Left cardiac atrium (tissue), 4 donors: ENCODE results near the gene ACTG1. TPM values are rescaled to one million over a fixed set of nuclear protein-coding genes. Genes with fewer than 3 reads are reported as not detected.
"Not testable (repeated sequence)": the region's sequence is repeated elsewhere in the genome, so short reads cannot be mapped to it uniquely, and the experiment has no call there.

ENCODE experiments used
- ATAC-seq, 2 donors: fragments of 200-7000 bp; cut with Tn5 transposase; one replicate each; pipeline ENCODE4 v1.9.1; 2020; ENCODE audit warnings: mild to moderate bottlenecking in 2 of 2, moderate library complexity in 2 of 2
- DNase-seq: peaks from one replicate; pipeline ENCODE4 v3.0.0-alpha.2; 2020
- intact Hi-C, 2 donors: fragments of 100-400 bp; cut with DNase I; formaldehyde crosslinking; loops; one replicate each; pipeline versions ENCODE4 v1.14.1 to v1.15.1; 2022 to 2023
- total RNA-seq, 2 donors: library from RNA; stranded (reverse); fragmentation: NEBNext Ultra II Directional; extraction: Animal tissue kit (Norgen Biotek cat#: 25700); gene quantifications; one replicate each; pipeline ENCODE4 v1.2.1, GENCODE V29; 2021
- donor health status: DM: no; HTN: yes; CAD: no.
- donor health status: DM: no; HTN: yes; CAD: no; lungs with severe emphysema.
- donor health status: DM: yes; HTN: yes; CAD: no.
- donor health status: Dilated cardiomyopathy.

The ACTG1 gene
- total RNA-seq, 2 donors from 2014 or later = 663 to 1,095 TPM

GRCh38 chr17:81535480-81536298 lies 23.1 kb upstream of the ACTG1 start:
- intact Hi-C loops = no loop called here
- DNase-seq = no peak
- no peak for ATAC-seq

- ATAC-seq (no peak), DNase-seq (no peak)
- intact Hi-C loops = no loop called here
Measured at GRCh38 chr17:81535007-81535328, 22.4 kb upstream of the ACTG1 start.

DNA sequence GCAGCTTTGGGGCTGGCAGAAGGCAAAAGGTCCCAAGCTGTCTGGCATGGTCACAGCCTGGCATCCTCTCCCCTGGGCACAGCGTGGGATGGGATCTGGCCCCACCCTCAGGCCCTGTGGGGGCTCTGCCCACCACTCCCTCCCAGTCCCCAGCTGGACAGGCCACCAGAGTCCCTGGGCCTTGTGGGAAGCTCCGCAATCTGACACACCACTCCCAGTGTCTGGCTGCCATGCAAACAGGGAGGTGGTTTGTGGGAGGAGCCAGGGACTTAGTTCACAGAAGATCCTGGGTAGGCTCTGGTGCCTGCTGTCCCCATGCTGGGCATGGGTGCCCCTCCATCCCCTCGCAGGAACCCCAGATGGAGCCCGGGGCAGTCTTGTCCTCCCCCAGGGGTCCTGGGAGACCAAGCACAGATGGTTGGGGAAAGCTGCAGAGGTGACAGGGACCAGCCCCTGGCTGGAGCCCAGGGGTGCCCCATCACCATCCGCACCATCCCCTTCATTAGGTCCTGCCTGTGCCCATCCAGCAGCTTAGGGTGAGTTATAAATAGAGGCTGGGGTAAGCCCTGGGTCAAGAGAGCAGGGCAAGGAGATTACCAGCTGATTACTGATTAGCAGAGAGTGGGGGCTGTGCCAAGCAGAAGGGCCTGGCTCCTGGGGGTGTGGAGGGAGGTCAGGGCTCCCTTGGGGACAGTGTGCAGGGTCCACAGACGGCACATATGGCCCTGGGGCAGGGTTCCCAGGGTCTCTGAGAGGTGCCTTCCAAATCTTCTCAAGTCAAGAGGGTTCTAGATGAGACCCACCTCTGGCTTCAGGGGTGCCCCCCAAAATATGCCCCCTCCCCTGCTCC lies 21.8 kb upstream of the ACTG1 start:
- no peak for ATAC-seq
- intact Hi-C loops = no loop called here
- no peak for DNase-seq

GRCh38 chr17:81533339-81534141 lies 20.9 kb upstream of the ACTG1 start:
- intact Hi-C loops = no loop called here
- ATAC-seq = no peak
- DNase-seq = no peak

DNA sequence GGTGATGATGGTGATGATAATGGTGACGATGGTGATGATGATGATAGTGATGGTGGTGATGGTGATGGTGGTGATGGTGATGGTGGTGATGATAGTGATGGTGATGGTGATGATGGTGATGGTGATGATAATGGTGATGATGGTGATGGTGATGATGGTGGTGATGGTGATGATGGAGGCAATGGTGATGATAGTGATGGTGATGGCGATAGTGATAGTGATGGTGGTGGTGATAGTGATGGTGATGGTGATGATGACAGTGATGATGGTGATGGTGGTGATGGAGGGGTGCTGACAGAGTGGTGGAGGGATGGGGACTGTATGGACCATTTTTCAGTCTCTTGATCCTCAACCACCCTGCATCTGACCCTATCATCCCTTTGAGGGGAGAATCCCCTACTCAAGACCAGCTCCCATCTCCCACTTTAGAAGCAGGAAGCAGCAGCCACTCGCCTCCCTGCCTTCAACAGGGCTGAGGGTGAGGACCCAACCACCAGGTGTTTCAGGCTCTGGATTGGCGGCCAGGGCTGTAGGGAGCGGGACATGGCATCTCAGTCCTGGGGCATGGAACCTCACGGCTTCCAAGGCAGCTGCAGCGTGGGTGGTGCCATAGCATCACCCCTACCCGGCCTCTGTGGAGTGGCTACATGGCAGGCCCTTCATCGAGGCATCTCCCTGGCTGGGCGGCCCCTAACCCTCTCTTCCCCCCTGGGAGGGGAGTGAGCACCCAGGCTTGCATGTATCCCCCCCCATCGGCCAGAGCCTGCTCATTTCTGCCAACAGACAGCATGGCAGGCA lies 20.1 kb upstream of the ACTG1 start:
- DNase-seq = no peak
- intact Hi-C loops = no loop called here
- ATAC-seq = no peak

DNA sequence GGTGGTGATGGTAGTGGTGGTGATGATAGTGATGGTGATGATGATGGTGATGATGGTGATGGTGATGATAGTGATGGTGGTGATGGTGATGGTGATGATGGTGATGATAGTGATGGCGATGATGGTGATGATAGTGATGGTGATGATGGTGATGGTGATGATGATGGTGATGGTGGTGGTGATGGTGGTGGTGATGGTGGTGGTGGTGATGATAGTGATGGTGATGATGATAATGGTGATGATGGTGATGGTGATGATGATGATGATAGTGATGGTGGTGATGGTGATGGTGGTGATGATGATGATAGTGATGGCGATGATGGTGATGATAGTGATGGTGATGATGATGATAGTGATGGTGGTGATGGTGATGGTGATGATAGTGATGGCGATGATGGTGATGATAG lies 19.4 kb upstream of the ACTG1 start:
- ATAC-seq, DNase-seq, intact Hi-C loops: not testable (repeated sequence)

DNA sequence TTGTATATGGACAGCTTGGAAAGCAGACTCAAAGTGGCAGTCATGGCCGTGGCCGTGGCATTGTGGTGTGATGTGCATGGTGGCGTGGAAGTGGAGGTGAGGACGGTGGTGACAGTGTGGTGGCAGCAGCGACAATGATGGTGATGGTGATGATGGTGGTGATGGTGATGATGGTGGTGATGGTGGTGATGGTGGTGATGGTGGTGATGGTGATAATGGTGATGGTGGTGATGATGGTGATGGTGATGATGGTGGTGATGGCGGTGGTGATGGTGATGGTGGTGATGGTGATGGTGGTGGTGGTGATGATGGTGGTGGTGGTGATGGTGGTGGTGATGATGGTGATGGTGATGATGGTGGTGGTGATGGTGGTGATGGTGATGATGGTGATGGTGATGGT lies 18.4 kb upstream of the ACTG1 start:
- ATAC-seq, intact Hi-C loops, DNase-seq: not testable (repeated sequence)

DNA sequence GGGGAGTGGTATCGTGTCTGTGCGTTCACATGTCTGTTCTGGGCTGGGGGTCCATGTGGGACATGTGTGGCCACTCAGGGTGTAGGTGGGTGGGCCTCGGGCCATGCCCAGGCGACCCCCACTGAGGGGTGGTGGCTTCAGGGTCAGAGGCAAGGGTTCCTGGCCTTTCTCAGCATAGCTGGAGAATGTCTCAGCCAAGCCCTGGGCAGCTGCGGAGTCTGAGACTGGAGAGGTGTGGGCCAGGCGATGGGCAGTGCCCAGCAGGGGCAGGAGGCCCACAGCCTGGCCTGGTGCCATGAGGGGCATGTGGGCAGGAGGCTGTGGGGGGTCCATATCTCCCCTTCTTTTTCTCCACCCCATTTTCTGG lies 16.8 kb upstream of the ACTG1 start:
- ATAC-seq (no peak), DNase-seq (no peak)
- intact Hi-C loops = no loop called here

DNA sequence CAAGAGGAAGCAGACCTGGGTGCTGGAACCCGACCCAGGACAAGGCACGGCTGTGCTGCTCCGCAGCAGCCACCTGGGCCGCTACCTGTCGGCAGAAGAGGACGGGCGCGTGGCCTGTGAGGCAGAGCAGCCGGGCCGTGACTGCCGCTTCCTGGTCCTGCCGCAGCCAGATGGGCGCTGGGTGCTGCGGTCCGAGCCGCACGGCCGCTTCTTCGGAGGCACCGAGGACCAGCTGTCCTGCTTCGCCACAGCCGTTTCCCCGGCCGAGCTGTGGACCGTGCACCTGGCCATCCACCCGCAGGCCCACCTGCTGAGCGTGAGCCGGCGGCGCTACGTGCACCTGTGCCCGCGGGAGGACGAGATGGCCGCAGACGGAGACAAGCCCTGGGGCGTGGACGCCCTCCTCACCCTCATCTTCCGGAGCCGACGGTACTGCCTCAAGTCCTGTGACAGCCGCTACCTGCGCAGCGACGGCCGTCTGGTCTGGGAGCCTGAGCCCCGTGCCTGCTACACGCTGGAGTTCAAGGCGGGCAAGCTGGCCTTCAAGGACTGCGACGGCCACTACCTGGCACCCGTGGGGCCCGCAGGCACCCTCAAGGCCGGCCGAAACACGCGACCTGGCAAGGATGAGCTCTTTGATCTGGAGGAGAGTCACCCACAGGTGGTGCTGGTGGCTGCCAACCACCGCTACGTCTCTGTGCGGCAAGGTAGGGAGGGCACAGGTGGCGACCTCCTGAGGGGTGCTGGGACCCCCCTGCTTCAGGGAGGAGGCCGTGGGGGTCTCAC lies 16.2 kb upstream of the ACTG1 start:
- ATAC-seq = no peak
- intact Hi-C loops = no loop called here
- DNase-seq = no peak

- no peak for DNase-seq
- intact Hi-C loops = no loop called here
- no peak for ATAC-seq
Measured at GRCh38 chr17:81528384-81528650, 15.7 kb upstream of the ACTG1 start.

DNA sequence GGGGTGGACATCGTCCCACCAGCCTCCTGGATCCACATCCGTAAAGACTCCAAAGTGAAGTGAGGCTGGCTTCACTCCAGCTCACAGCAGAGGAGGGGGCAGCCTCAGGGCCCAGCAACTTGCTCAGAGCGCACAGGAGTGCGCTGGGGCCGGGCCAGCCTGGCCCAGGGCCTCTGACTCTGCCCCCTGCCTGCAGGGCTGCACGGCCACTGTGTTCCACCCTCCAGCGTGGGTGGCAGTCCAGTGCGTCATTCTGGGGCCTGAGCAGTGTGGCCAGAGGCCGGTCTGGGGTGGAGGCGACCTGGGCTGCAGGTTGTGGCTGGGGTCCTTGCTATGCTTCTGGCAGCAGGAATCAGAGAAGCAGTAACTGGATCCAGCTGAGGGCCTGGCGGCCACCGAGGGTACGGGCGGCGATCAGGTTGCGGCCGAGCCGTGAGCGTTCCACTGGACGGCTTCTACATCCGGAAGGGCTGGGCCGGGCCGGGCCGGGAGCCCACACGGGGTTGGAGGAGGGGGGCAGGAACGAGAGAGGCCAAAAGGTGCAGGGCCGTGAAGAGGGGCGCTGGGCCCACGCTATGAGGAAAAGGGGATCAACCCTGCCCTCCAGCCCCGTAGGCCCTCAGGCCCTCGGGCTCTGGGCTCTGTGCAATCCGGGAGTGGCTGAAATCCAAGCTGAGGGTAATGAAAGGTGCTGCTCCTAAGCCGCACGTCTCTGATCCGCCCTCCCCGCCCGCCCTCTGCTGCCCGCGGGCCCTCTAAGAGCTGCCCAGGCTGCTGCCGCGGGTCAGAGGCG lies 15.2 kb upstream of the ACTG1 start, which contains the start of gene FSCN2:
TSS of gene FSCN2 (plus strand) at position 787 of the 793 bp plus-strand sequence. CDS start 155 bp downstream, outside the sequence.
- peak; percentile 20 to 37 for ATAC-seq
- intact Hi-C loops = no loop called here
- no peak for DNase-seq

DNA sequence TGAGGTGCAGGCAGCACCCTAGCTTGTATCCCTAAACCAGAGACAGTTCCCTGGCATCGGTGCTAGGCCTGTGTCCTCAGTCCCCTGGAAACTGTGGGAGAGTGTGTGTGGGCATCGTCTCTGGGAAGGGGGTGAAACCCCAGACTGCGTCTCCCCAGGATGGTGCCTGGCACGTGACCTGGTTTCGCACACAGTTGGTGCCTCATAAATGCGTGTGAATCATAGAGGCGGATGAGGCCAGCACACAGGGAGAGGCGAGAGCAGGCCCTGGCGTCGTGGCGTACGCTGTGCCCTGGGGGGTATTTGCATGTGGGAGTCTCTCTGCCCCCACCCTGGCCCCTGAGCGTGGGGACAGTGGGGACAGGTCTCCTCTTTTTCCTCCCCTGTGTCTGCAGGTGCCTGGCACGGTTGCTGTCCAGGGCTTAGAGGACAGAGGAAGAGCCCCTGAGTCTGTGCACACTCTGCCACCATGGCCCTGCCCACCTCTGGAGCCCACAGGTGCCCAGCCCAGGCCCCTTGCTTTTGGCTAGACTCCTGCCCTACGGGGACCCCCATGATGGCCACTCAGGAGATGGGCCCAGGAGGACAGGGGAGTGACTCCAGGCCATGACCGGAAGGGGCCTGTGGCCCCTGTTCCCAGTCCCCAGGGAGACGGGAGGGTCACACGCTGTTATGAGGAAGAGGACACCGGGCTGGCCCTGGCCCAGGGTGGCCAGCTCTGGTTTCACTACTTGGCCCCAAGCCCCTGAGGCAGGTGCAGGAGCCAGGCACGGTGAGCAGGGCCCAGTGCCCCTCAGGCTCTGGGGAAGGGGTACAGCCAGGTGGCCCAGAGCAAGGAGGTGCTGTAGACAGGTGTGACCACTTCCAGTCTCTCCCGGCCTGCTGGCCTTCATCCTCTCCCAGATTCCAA lies 14.3 kb upstream of the ACTG1 start:
- intact Hi-C loops = no loop called here
- DNase-seq = no peak
- ATAC-seq = no peak

DNA sequence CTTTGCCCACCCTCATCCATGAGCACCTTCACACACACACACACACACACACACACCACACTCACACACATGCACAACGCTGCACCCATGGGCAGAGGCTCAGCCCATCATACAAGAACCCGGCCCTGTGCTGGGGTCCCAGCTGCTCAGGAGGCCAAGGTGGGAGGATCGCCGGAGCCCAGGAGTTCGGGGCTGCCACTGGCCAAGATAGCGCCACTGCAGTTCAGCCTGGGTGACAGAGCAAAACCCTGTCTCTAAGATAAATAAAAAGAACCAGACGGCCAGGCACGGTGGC lies 12.2 kb upstream of the ACTG1 start:
- ATAC-seq (no peak), DNase-seq (no peak)
- intact Hi-C loops = no loop called here

DNA sequence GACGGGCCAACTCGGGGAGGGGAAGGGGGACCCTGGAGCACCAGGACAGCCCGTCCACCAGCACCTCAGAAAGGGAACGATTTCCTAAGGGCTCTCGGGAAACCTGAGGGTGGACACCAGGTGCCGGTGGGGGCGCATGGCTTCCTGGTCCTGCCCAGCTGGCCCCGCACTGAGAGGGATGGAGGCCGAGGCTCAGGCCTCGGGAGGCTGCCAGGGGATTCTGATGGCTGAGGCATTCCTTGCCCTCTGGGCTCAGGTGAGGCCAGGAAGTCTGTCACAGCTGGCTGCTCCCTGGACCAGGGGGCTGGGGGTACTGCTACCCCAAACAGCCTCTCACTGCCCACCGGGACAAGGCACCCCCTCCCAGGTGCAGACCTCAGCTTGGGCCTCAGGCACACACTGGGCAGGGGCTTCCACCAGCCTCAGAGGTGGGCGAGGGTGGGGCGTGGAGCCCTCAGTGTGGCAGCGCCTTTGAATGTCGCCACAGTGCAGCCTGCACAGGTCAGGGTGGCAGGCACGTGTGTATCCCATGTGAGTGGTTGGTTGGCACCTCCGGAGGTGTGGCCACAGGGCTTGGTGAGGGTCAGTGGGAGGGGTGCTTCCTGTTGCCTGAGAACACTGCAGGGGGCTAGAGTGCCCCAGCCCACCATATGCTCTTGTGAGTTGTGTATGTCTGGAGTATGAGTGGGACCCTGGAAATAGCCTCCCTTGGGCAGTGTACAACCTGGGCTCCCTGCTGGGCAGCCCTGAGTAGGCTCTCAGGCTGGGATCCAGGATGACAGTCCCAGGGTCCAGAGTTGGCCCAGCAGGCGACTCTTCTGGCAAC lies 11.7 kb upstream of the ACTG1 start:
- intact Hi-C loops = no loop called here
- ATAC-seq (no peak), DNase-seq (no peak)

DNA sequence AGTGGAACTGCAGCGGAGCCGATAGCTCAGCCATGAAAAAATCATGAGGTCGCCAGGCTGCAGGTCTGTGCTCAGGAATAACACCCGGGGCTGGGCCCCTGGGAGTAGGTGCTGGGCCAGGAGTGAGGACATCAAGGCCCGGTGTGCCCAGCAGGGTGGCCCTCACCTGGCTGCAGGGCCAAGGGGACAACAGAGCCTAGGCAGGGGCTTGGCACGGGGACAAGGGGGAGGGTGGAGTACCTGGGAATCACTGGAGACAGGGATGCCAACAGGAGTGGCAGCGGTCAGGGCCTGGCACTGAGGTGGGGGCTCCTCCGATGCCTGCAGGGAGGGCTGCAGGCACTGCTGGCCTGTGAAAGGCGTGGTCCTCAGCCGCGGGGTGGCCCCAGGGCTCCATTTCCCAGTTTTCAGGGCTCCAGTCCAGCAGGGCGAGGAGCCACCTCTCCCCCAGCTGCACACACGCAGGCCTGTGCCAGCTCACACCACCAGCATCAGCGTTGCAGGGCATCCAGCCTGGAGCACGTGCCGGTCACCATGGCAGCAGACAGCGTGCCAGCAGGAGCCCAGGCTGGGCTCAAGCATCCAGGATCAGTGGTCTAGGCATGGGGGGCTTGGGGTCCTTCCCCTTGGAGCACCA lies 10.9 kb upstream of the ACTG1 start:
- ATAC-seq = peak; percentile 8 to 25
- intact Hi-C loops = no loop called here

More for the DNA sequence above, 10.9 kb upstream of the ACTG1 start:
- DNase-seq = peak; percentile 33
